Sigmoid colon (tissue), 7 donors: Measurements from ENCODE around the gene ARHGAP6. TPM values are rescaled to one million over a fixed set of nuclear protein-coding genes. Genes with fewer than 3 reads are reported as not detected.

ENCODE experiments used
- DNase-seq: peaks from one replicate; pipeline ENCODE4 v3.0.0-alpha.2; 2019
- H3K27ac ChIP-seq, 4 donors: fragments of 200-600 bp; sonication (generic); one replicate each; pipeline ENCODE4 v1.5.1; 2016 to 2019; ENCODE audit warnings: mild to moderate bottlenecking in 1 of 4
- H3K27me3 ChIP-seq, 3 donors: fragments of 200-600 bp; sonication (generic); one replicate each; pipeline ENCODE4 v1.5.1; 2019; ENCODE audit warnings: mild to moderate bottlenecking in 1 of 3
- H3K36me3 ChIP-seq, 4 donors: fragments of 200-600 bp; sonication (generic); one replicate each; pipeline ENCODE4 v1.5.1; 2016 to 2019
- H3K4me1 ChIP-seq, 4 donors: fragments of 200-600 bp; sonication (generic); one replicate each; pipeline ENCODE4 v1.5.1; 2017 to 2019
- H3K4me3 ChIP-seq, 4 donors: fragments of 200-600 bp; sonication (generic); one replicate each; pipeline ENCODE4 v1.5.1; 2017 to 2019; ENCODE audit warnings: mild to moderate bottlenecking in 2 of 4, moderate library complexity in 1 of 4
- H3K9me3 ChIP-seq, 4 donors: fragments of 200-600 bp in 3 of 4; sonication (generic) in 3 of 4; one replicate each; pipeline versions ENCODE4 v1.5.1 to v1.6.1; 2013 to 2019
- CTCF ChIP-seq, 4 experiments: fragments of 450-650 bp in 3 of 4; fragments of 200-600 bp in 1 of 4; IDR thresholded peaks; one replicate each; pipeline ENCODE4 v1.5.1; 2016 to 2019; ENCODE audit warnings: antibody characterized with exemption in 4 of 4, mild to moderate bottlenecking in 3 of 4, moderate library complexity in 2 of 4
- EP300 ChIP-seq, 4 donors: sonication (generic); formaldehyde crosslinking; IDR thresholded peaks; one replicate each; pipeline ENCODE4 v1.6.1; 2017; ENCODE audit warnings: antibody characterized with exemption in 4 of 4
- POLR2A ChIP-seq, 2 donors: fragments of 450-650 bp; IDR thresholded peaks; one replicate each; pipeline ENCODE4 v1.6.1; 2016; ENCODE audit warnings: antibody characterized with exemption in 2 of 2, mild to moderate bottlenecking in 2 of 2, moderate library complexity in 2 of 2
- POLR2AphosphoS5 ChIP-seq, 4 donors: sonication (generic); formaldehyde crosslinking; IDR thresholded peaks; one replicate each; pipeline ENCODE4 v1.6.1; 2017; ENCODE audit warnings: antibody characterized with exemption in 4 of 4
- WGBS, 2 donors: extraction: QIAGEN DNeasy Blood & Tissue Kit; methylation state at CpG; one replicate each; pipeline ENCODE4 v1.1.7; 2013; 5-methylcytosine and 5-hydroxymethylcytosine counted together
- intact Hi-C: fragments of 100-400 bp; cut with DNase I; formaldehyde crosslinking; loops from one replicate; pipeline ENCODE4 v1.15.1; 2023
- polyA plus RNA-seq, 3 donors: library from polyadenylated mRNA; stranded (reverse); fragments of 200-250 nt; gene quantifications; one replicate each; pipeline ENCODE4 v1.2.3, GENCODE V29; 2013
- total RNA-seq, 4 donors: library from RNA; depleted of rRNA; stranded (reverse); fragments of >200 nt; gene quantifications; one replicate each; pipeline ENCODE4 v1.1.0, GENCODE V29; 2016
- donor health status: healthy with polysubstance abuse.
- donor health status: Bipolar disorder and iron deficiency.
- donor health status: healthy.

Gene ARHGAP6
- total and polyA plus RNA-seq, 7 donors = 1.4 to 47.6 (median 36.2) TPM

- H3K4me1 ChIP-seq = peaks cover 0 to 24% (median 6%) of the 10 kb centered on the region in 4 donors
- no peaks in the 10 kb centered on the region for H3K36me3 ChIP-seq
- no peaks in the 10 kb centered on the region for H3K9me3 ChIP-seq
- no peak overlapping the region for H3K4me3 ChIP-seq
- no peaks in the 10 kb centered on the region for H3K27me3 ChIP-seq
- DNase-seq = no peak
- intact Hi-C loops = no loop called here
- 58 to 78% methylated on average over 3 of the region's 3 CpGs for WGBS, 2 donors
- no peak overlapping the region for H3K27ac ChIP-seq
- no peak for TF ChIP-seq POLR2AphosphoS5 (IDR thresholded peaks at IDR 0.05)
- no peak for TF ChIP-seq CTCF (IDR thresholded peaks at IDR 0.05)
These were observed 262.1 kb downstream of the ARHGAP6 start for GRCh38 chrX:11403631-11404030.

GRCh38 chrX:11401966-11402365 is 263.8 kb downstream of the ARHGAP6 start:
- DNase-seq = no peak
- Histone ChIP-seq H3K36me3 (no peaks in the 10 kb centered on the region), H3K4me1 (peaks cover 0 to 27% (median 3%) of the 10 kb centered on the region in 4 donors), H3K9me3 (no peaks in the 10 kb centered on the region), H3K27me3 (no peaks in the 10 kb centered on the region), H3K27ac (peak overlapping the region in 1 of 4 donors; percentile 23), H3K4me3 (no peak overlapping the region)
- 70 to 72% methylated on average over 2 of the region's 2 CpGs for WGBS, 2 donors
- TF ChIP-seq POLR2A (IDR thresholded peaks at IDR 0.05) = no peak
- TF ChIP-seq CTCF (IDR thresholded peaks at IDR 0.05) = no peak
- TF ChIP-seq POLR2AphosphoS5 (IDR thresholded peaks at IDR 0.05) = no peak
- no peak for TF ChIP-seq EP300 (IDR thresholded peaks at IDR 0.05)
- intact Hi-C loops = no loop called here

GRCh38 chrX:11399489-11400094 is 266.1 kb downstream of the ARHGAP6 start:
- Histone ChIP-seq H3K27me3 (no peaks in the 10 kb centered on the region), H3K9me3 (no peaks in the 10 kb centered on the region), H3K4me1 (peaks cover 0 to 42% (median 6%) of the 10 kb centered on the region in 4 donors), H3K36me3 (no peaks in the 10 kb centered on the region), H3K4me3 (no peak overlapping the region), H3K27ac (peak overlapping the region in 2 of 4 donors; percentile 10 to 56)
- intact Hi-C loops = no loop called here
- WGBS, 2 donors = 84% methylated on average over 2 of the region's 2 CpGs
- no peak for DNase-seq
- no peak for TF ChIP-seq POLR2AphosphoS5 (IDR thresholded peaks at IDR 0.05)
- no peak for TF ChIP-seq CTCF (IDR thresholded peaks at IDR 0.05)
- TF ChIP-seq EP300 (IDR thresholded peaks at IDR 0.05) = no peak
- TF ChIP-seq POLR2A (IDR thresholded peaks at IDR 0.05) = no peak

- 63 to 68% methylated on average over 1 of the region's 1 CpG for WGBS, 2 donors
- intact Hi-C loops = no loop called here
- Histone ChIP-seq H3K4me1 (peaks cover 0 to 44% (median 6%) of the 10 kb centered on the region in 4 donors), H3K27ac (peak overlapping the region in 2 of 4 donors; percentile 10 to 56), H3K9me3 (no peaks in the 10 kb centered on the region), H3K36me3 (no peaks in the 10 kb centered on the region), H3K4me3 (no peak overlapping the region), H3K27me3 (no peaks in the 10 kb centered on the region)
- DNase-seq = no peak
- no peak for TF ChIP-seq POLR2AphosphoS5 (IDR thresholded peaks at IDR 0.05)
- no peak for TF ChIP-seq CTCF (IDR thresholded peaks at IDR 0.05)
- no peak for TF ChIP-seq EP300 (IDR thresholded peaks at IDR 0.05)
- no peak for TF ChIP-seq POLR2A (IDR thresholded peaks at IDR 0.05)
These were observed 266.9 kb downstream of the ARHGAP6 start for GRCh38 chrX:11398785-11399184.

GRCh38 chrX:11398139-11398538 is 267.6 kb downstream of the ARHGAP6 start:
- Histone ChIP-seq H3K9me3 (no peaks in the 10 kb centered on the region), H3K36me3 (no peaks in the 10 kb centered on the region), H3K4me1 (peaks cover 0 to 44% (median 6%) of the 10 kb centered on the region in 4 donors), H3K27ac (peak overlapping the region in 2 of 4 donors; percentile 18 to 56), H3K4me3 (no peak overlapping the region), H3K27me3 (no peaks in the 10 kb centered on the region)
- TF ChIP-seq POLR2AphosphoS5 (IDR thresholded peaks at IDR 0.05) (no peak), POLR2A (IDR thresholded peaks at IDR 0.05) (no peak), EP300 (IDR thresholded peaks at IDR 0.05) (no peak), CTCF (IDR thresholded peaks at IDR 0.05) (no peak)
- WGBS, 2 donors = 53 to 57% methylated on average over 3 of the region's 3 CpGs
- DNase-seq = no peak
- intact Hi-C loops = no loop called here
